SW 1271 (cell line): ENCODE measurements around the gene POGLUT2.

ENCODE experiments used
- DNase-seq, 2 experiments: peaks; one replicate each; lab custom pipeline; 2025; lab: John Stamatoyannopoulos, UW

Gene POGLUT2

DNA sequence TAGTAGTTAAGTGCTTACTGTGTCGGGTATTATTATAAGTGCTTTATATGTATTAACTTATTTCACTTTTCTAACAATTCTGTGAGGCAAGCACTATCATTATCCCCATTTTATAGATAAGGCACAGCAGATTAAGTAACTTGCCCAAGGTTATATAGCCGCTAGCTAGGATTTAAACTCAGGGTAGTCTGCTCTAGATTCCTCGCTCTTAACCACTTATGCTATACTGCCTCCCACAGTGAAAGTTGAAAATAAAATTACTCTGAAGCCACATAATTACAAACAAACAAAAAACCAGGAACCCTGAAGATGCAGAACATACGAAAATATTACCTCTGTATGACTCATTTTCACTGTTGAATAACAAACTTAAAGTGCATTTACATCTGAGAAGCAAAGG, 29.1 kb downstream of the POGLUT2 start:
- DNase-seq, result no peak

DNA sequence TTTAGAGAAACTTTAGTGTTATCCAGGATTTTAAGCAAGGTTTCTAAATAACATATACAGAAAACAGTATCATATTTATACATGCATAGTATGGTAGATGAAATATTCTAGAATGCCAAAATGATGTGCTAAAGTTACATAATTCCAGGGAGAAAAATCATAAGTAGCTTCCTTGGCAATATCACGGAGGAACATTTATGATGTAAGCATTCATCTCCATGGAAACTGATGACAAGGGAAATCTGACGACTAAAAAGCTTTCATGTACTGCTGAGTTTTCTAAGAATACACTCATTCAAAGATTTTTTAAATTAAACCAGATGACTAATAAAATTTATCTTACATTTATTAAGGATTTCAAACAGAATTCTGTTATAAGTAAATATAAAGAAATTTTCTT, 29.9 kb downstream of the POGLUT2 start:
- DNase-seq, result no peak

DNA sequence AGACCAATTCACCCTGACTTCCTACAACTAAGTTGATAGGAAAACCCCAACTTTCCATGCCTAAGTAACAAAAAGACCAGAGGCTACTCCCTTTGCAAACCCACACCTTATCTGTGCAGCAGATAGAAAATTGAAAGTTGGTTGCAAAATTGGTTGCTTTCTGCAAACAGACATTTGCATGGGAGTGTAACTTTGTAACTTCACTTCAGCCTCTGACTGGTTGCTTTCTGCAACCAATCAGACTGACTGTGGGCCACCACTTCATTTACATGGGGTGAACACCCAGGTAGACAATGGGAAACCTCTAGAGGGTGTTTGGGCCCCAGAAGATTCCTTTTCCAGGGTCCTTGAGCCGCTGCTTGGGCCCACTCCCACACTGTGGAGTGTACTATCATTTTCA, 35.0 kb downstream of the POGLUT2 start:
- no peak for DNase-seq

GRCh38 chr13:102761071-102761470, 37.7 kb downstream of the POGLUT2 start:
- DNase-seq, result no peak

- DNase-seq, result no peak
Observed at GRCh38 chr13:102758842-102759241, 39.9 kb downstream of the POGLUT2 start.

GRCh38 chr13:102757006-102757405, 41.8 kb downstream of the POGLUT2 start:
- no peak for DNase-seq

DNA sequence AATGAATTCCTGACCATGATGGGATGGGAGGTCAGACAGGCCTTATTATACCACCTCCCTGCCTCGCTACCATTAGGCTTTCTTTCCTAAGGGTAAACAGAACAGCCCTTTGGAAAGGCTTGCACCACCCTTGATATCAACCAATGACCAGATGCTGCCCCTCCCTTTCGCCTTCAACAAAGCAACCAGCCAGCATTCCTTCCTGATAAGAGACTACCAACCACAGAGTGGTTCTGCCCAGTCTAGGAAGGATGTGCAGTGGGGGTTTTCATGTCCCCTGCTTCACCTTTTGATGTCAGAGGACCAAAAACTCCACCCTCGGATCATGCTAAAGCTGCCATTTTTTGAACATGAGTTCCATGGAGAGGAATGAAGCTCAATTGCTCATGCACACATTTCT, 46.9 kb downstream of the POGLUT2 start:
- DNase-seq, result no peak

- DNase-seq, result no peak
Observed at GRCh38 chr13:102742506-102742905, 56.3 kb downstream of the POGLUT2 start.

DNA sequence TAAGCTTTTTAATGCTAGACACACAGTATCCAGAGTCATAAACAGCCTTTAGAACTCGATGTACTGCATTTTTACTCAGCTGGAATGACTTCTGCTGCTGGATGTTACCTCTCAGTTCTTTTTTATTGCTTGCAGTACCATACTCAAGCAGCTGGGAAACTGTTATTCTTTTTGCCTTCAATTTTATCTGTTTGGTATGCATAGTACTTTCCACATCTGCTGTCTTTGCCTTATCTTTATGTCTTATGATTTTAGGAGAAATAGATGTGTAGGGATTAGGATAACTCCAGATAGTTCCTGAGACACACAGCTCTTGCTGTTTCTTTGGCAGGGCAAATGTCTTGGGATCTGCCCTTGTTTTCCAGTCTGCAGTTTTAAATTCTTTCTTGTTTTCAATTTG, 56.7 kb downstream of the POGLUT2 start:
- no peak for DNase-seq
